Activated CD8-positive, alpha-beta memory T cell treated with anti-CD3 and anti-CD28 coated beads, Interleukin-2, amount 50 U/mL, for 1 hour (primary cell): ENCODE data around the gene YIPF1.
"Not testable (repeated sequence)": the region's sequence is repeated elsewhere in the genome, so short reads cannot be mapped to it uniquely, and the experiment has no call there.

Source experiments
- DNase-seq: peaks from one replicate; pipeline ENCODE4 v3.0.0-alpha.2; 2020; ENCODE audit errors: extremely low read depth

YIPF1 gene

DNA sequence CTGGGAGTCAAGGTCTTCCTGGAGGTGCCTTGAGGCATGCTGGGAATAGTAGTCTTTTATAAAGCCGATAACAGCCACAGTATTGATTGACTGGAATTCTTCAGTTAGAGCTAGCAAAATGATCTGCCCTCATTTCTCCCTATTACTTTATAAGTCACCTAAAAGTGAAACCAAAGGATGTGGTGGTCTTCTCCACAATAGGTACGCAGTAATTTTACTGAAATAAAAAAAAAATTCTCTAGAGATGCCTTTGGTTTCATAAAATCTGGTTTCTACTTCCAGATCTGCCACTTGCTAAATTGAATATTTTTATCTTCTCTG is 51.0 kb downstream of the YIPF1 start:
- DNase-seq: no peak

DNA sequence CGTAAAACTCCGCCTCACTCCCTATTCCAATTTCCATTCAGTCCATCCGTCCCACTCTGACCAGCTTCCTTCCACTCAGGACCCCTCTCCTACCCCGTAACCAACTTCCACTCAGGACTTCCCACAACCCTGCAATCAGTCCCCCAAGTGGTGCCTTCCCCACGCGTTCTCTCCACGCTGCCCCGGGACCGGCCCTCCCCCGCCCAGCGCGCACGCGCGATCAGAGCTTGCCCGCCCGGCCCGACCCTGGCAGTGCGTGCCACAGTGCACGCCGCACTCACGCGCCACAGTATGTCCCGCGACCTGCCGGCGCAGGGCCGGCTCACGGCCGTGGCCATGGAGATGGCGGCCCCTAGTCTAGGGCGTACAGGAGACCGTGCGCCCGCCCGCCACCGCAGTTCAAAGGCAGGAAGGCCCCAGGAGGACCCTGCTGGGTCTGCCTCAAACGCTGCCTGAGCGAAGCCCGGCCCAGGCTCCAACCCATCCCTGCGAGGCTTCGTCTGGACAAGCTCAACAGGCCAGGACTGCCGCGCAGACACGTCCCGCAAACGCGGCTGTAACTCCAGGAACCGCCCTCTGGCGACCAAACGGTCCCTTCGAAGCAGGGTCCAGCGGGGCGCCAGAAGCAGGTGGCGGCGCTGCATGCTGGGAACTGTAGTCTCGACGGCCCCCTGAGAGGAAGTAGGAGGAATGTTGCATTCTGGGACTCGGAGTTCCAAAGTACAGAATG is 51.5 kb downstream of the YIPF1 start, which contains the start of gene NDC1:
TSS of gene NDC1 (minus strand) at position 373 of the 730 bp plus-strand sequence. CDS start at position 338, 35 bp downstream.
- DNase-seq: peak; percentile 66

DNA sequence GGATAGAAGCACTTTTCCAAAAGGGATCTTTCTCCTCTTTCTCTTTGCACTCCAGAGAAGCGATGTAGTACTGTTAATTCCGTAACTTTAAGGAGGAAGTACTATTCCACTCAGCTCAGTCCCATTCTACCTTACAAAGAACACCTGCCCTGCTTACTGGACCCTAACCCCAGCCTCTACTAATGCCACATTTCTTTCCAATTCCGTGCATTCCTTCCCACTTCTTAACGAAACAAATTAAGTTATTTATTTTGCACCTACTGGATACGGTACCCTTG is 52.0 kb downstream of the YIPF1 start:
- DNase-seq: no peak

DNA sequence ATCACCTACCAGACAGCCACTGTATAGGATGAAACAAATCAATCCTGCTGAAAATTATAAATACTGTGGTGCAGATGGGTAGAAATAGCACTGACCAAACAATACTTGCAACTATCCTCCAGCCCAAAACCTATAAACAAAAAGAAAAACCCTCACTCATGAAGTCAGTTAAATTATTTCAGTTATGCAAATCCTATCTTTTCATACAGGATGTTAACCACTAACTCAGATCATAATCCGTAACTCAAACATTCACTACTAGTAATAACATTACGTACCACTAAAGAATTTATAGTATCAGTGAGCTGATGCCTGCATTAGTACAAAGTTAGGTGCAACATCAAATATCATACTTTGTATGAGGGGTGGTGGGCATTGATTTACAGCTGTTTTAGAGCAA is 54.1 kb downstream of the YIPF1 start:
- no peak for DNase-seq

DNA sequence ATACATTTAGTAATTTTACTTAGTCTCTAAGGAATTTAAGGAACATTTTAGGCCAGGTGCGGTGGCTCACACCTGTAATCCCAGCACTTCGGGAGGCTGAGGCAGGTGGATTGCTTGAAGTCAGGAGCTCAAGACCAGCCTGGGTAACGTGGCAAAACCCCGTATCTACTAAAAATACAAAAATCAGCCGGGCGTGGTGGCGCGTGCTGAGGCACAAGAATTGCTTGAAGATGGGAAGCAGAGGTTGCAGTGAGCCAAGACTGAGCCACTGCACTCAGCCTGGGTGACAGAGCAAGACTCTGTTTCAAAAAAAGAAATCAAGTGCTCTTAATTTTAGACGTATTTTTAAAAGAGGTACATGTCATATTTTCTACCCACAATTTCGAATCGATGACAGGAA is 54.8 kb downstream of the YIPF1 start:
- DNase-seq: no peak

DNA sequence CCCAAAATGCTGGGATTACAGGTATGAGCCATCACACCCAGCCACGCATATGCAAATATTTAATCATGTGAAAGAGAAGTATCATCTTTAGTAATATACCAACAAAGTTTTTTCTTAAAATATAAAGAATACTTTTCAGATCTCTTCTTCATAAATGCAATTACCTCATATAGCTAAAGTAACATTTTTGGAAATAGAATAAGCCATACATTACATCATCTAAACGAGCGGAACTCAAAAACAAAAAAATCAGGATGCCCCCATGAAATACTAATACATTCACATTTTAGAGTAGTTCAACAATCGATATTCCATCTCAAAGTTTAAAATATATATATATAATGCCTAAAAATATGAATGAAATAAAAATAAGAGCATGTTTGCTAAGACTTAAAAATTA is 56.2 kb downstream of the YIPF1 start:
- no peak for DNase-seq

DNA sequence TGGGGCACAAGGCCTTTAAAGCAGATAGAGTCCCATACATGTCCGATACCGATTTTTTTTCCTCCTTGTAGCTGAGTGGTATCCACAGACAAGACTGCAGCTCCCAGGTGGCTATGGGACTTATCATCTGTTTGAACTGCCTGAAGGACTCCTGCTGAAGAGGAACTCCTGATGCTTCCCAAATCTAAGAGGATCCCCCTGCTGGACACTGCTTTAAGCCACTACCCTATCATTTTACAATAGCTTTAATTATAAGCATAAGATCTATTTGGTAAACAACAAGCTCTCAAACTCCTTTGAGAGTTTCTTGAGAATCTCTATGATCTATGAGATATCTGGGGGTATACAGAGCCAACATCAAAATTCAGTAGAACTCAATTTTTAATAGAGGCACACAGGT is 63.2 kb downstream of the YIPF1 start:
- no peak for DNase-seq

DNA sequence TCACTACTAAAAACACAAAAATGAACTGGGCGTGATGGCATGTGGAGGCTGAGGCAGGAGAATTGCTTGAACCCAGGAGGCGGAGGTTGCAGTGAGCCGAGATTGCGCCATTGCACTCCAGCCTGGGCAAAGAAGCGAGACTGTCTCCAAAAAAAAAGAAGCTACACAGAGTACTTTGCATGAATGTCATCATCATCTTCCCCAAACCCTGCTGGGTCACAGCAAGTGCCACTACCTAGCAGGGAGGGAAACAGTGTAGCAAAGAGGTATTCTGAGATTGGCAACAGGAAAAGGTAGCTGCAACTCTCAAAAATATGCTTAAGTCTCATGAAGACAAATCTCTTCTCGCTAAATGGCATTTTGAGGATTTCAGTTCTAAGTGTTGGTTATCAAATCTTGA is 64.3 kb downstream of the YIPF1 start:
- no peak for DNase-seq

DNA sequence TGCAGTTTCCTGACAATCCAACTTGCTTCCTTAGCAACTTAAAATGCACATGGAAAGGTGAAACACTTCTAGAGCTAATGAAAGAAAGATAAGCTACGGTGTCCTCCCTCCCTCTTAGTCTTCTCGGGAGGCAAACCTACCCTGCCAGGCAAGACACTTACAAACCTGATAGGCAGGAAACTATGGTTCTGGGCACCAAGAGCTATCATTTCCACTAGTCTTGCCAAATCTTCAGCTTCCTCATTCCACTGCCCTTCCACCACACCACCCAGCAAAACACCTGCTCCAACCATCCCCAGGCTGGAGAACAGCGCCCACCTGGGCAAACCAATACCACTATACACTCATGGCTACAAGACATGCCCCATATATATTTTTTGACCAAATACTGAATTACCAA is 66.7 kb downstream of the YIPF1 start:
- DNase-seq: no peak

DNA sequence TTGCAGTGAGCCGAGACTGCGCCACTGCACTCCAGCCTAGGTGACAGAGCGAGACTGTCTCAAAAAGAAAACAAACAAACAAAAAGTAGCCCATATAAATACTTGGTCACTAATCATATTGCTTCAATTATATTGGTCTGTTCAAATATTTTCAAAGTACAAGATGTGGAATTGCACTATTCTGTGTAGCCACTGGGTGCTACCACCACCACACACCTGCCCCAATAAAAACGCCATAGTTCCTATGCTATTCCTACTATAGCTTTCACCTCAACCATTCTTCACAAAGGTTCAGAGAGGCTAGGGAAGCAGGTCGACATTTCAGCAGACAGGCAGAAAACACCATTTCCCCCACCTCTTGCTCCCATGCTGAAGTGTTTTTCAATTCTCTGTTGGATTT is 68.2 kb downstream of the YIPF1 start:
- DNase-seq: no peak

DNA sequence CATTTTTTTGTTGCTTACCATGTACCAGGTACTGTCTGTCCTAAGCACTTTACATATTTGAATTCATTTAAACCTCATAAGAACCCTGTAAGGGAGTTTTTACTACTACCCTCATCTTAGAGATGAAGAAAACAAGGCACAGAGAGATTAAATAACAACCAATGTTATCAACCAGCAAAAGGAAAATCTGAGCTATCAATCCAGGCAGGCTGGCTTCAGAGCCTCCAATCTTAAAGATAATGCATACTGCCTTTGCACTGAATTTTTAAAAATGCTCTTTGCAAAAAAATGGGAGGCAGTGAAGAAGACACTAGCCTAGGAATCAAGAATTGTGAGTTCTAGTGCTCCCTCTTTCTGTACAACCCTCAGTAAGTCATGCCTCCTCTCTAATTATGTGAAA is 70.2 kb downstream of the YIPF1 start:
- DNase-seq: no peak

DNA sequence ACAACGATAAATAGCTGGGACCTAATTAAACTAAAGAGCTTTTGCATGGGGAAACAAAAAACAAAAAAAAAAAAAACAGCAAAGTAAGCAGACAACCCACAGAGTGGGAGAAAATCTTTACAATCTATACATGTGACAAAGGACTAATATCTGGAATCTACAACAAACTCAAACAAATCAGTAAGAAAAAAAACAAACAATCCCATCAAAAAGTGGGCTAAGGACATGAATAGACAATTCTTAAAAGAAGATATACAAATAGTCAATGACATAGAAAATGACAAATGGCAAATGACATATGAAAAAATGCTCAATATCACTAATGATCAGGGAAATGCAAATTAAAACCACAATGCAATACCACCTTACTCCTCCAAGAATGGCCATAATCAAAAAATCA is 73.0 kb downstream of the YIPF1 start:
- not testable (repeated sequence) for DNase-seq

DNA sequence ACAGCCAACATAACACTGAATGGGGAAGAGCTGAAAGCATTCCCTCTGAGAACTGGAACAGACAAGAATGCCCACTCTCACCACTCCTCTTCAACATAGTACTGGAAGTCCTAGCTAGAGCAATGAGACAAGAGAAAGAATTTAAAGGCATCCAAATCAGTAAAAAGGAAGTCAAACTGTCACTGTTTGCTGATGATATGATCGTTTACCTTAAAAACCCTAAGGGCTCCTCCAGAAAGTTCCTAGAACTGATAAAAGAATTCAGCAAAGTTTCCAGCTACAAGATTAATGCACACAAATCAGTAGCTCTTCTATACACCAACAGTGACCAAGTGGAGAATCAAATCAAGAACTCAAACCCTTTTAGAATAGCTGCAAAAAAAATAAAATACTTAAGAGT is 74.1 kb downstream of the YIPF1 start:
- DNase-seq: not testable (repeated sequence)

DNA sequence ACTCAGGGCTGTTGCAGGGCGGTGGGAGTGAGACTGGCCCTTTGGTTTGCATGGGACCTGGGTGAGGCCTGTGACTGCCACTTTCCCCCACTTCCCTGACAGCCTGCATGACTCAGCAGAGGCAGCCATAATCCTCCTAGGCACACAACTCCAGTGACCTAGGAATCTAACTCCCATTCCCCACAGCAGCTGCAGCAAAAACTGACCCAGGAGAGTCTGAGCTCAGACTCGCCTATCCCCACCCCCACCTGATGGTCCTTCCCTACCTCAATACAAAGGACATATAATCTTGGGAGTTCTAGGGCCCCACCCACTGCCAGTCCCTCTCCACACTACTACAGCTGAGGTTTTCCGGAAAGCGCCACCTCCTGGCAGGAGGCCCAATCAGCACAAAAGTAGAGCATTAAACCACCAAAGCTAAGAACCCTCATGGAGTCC is 78.2 kb downstream of the YIPF1 start:
- no peak for DNase-seq

DNA sequence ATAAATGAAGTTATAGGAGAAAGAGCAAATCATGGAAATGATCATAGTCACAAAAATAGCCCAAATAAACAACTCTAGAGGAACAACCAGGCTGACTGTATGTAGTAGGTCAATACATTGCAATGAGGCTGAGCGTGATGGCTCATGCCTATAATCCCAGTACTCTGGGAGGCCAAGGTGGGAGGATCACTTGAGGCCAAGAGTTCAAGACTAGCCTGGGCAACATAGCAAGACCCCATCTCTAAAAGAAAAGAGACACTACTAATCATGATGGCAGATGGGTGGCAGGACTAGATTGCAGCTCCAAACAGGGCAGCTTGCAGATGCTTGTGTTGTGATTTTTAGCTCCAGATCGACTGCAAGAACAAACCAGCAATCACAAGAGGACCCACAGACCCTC is 79.1 kb downstream of the YIPF1 start:
- DNase-seq: no peak

DNA sequence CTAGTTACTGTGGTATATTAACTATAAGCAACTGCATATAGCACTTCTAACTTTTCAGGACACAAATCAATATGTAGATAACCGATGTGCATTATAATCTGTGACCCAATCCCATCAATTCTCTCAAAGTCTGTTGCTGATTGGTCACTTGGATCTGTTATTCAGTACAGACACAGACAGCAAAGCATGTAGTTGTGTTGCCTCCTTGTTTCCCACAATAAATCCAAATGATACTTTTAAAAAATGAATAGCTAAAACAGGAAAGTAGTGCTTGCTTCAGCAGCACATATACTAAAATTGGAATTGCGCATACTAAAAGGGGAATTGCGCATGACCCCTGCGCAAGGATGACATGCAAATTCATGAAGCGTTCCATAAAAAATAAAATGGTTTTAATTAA is 79.6 kb downstream of the YIPF1 start:
- no peak for DNase-seq

DNA sequence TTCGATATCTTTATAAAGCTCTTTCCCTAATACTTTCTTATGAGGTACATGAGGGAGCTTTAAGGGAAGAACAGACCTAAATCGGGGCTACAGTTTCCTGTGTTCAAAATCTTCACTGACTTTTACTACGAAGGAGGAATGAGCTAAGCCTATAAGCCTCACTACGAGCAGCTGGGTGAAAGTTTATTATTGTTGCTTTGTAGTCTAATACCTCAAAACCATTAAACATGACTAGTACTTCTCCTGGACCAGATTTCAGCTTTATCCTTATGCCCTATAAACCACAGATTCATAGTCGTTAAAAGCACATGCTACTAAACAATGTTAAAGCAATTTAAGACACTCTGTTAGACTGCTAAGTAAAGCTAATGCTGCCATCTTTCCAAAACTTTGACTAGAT is 81.7 kb downstream of the YIPF1 start:
- DNase-seq: no peak

DNA sequence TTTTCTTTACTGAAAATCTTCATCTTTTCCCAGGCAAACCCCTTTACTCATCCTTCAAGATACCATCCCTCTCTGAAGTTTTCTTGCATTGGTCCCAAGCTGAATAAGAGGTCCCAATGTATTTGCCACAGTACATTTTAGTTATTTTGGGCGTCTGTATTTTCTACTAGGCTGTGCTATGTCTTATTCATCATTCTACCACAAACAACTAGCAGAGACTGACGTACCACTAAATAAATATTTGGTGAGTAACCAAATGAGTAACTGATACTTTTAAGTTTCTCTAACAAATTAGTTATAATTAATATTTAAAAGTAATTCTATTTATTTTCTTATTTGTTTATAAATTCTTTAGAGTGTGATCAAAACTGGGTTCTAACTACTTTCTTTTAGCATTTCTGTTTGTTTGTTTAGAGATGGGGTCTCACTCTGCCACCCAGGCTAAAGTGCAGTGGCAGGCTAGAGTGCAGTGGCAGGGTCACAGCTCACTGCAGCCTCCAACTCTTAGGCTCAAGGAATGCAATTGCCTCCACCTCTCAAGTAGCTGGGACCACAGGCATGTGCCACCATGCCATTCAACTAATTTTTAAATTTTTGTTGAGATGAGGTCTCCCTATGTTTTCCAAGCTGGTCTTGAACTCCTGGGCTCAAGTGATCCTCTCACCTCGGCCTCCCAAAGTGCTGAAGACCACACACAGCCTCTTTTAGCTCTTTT is 84.6 kb downstream of the YIPF1 start:
- DNase-seq: no peak

DNA sequence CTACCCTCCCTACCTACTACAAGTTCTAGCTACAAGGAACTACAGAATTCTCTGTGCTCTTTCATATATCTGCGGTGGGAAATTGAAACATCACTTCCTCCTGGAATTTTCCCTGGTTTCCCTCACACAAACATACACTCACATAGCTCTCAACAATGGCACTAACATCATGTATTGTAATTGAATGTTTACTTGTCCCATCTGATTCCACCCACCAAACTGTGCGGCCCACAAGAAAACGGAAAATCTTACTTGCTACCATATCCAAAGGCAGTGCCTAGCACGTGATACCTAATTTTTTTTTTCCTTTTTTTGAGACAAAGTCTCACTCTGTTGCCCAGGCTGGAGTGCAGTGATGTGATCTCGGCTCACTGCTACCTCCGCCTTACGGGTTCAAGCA is 85.4 kb downstream of the YIPF1 start:
- no peak for DNase-seq
